Endothelial cell of umbilical vein (primary cell): ENCODE data around the gene FAM219A. TPM values are rescaled to one million over a fixed set of nuclear protein-coding genes. Genes with fewer than 3 reads are reported as not detected.

Source experiments
- BruUV-seq: library from RNA; stranded (reverse); fragments of 400-500 nt; replicated peaks from 2 replicates; lab custom pipeline; 2021; lab: Mats Ljungman, UMichigan
- CTCF ChIA-PET: fragments of 300-600, 350-600 bp; sonication (Branson Sonifier 250); formaldehyde crosslinking; loops from one replicate; lab custom pipeline; 2021; ENCODE audit warnings: antibody characterized with exemption, inconsistent platforms; lab: Charles Lee
- POLR2A ChIA-PET: fragments of 300-600, 350-600 bp; sonication (Branson Sonifier 250); formaldehyde crosslinking; loops from one replicate; lab custom pipeline; 2021; ENCODE audit warnings: antibody characterized with exemption, inconsistent platforms; lab: Charles Lee
- DNase-seq: peaks from one replicate; pipeline ENCODE4 v3.0.0-alpha.2; 2011; ENCODE audit warnings: low read depth, low spot score
- FAIRE-seq: peaks from 2 replicates; lab custom pipeline; 2011; peaks lifted over from hg19 to GRCh38; lab: Jason Lieb, UNC
- H2AFZ ChIP-seq: 2 replicates; pipeline ENCODE4 v1.6.0; 2012; ENCODE audit warnings: low read depth, low read length, control low read depth, inconsistent platforms
- H3K27ac ChIP-seq: 2 replicates; pipeline ENCODE4 v1.5.1; 2011; ENCODE audit warnings: low read depth, mild to moderate bottlenecking, control low read depth, low read length, moderate library complexity; ENCODE audit not compliant: insufficient read depth
- H3K27me3 ChIP-seq, 2 experiments: 2 replicates each; pipeline versions ENCODE4 v1.6.0 to v1.6.1; 2011; ENCODE audit warnings: low read length in 2 of 2, mixed read lengths in 1 of 2; ENCODE audit not compliant: control insufficient read depth in 2 of 2, insufficient read depth in 2 of 2
- H3K36me3 ChIP-seq, 2 experiments: 2 replicates in 1 of 2; 3 replicates in 1 of 2; pipeline ENCODE4 v1.5.1; 2011; ENCODE audit warnings: low read length in 2 of 2, mild to moderate bottlenecking in 1 of 2, moderate library complexity in 1 of 2; ENCODE audit not compliant: control insufficient read depth in 2 of 2, insufficient read depth in 2 of 2; ENCODE audit errors: extremely low read depth in 1 of 2
- H3K4me1 ChIP-seq: 3 replicates; pipeline ENCODE4 v1.5.1; 2011; ENCODE audit warnings: mild to moderate bottlenecking, low read length; ENCODE audit not compliant: control insufficient read depth, insufficient read depth; ENCODE audit errors: extremely low read depth
- H3K4me2 ChIP-seq: 2 replicates; pipeline ENCODE4 v1.6.1; 2011; ENCODE audit warnings: low read length, control low read depth, mixed read lengths; ENCODE audit not compliant: insufficient read depth
- H3K4me3 ChIP-seq, 3 experiments: fragments of 200-600 bp in 1 of 3; sonication (generic), shearing (Covaris generic) in 1 of 3; replicated peaks in 1 of 3; 2 replicates each; pipeline ENCODE4 v1.5.1; 2011 to 2016; ENCODE audit warnings: control low read depth in 3 of 3, low read length in 3 of 3, mild to moderate bottlenecking in 2 of 3, inconsistent platforms in 1 of 3, low read depth in 1 of 3, moderate library complexity in 1 of 3; ENCODE audit not compliant: insufficient read depth in 1 of 3
- H3K79me2 ChIP-seq: 2 replicates; pipeline ENCODE4 v1.6.0; 2012; ENCODE audit warnings: low read length, inconsistent platforms; ENCODE audit not compliant: control insufficient read depth, insufficient read depth
- H3K9ac ChIP-seq: replicated peaks from 2 replicates; pipeline ENCODE3; 2011; ENCODE audit warnings: low read length, control low read depth; ENCODE audit not compliant: insufficient read depth; ENCODE audit errors: extremely low read depth
- H3K9me1 ChIP-seq: replicated peaks from 3 replicates; pipeline ENCODE4 v1.6.0; 2011; ENCODE audit warnings: mild to moderate bottlenecking, low read length; ENCODE audit not compliant: control insufficient read depth, insufficient read depth; ENCODE audit errors: extremely low read depth
- H3K9me3 ChIP-seq: replicated peaks from 2 replicates; pipeline ENCODE4 v1.5.1; 2012; ENCODE audit warnings: low read length, inconsistent platforms; ENCODE audit not compliant: control insufficient read depth, insufficient read depth
- H4K20me1 ChIP-seq: replicated peaks from 2 replicates; pipeline ENCODE3; 2011; ENCODE audit warnings: mild to moderate bottlenecking, low read length; ENCODE audit not compliant: control insufficient read depth, insufficient read depth; ENCODE audit errors: extremely low read depth
- FOS ChIP-seq: IDR thresholded peaks from 2 replicates; pipeline ENCODE4 v1.6.1; 2011; ENCODE audit warnings: mild to moderate bottlenecking, low read length, moderate library complexity, borderline replicate concordance; ENCODE audit not compliant: insufficient read depth
- GATA2 ChIP-seq: IDR thresholded peaks from 2 replicates; pipeline ENCODE4 v1.7.0; 2011; ENCODE audit warnings: low read depth, mild to moderate bottlenecking, moderate library complexity, mixed read lengths, low read length; ENCODE audit not compliant: insufficient read length, insufficient read depth
- JUN ChIP-seq: IDR thresholded peaks from 2 replicates; pipeline ENCODE4 v1.6.1; 2011; ENCODE audit warnings: borderline replicate concordance, low read depth; ENCODE audit not compliant: insufficient read length, insufficient read depth
- dilution Hi-C: fragments of 300-500 bp; cut with MboI; formaldehyde crosslinking; loops from one replicate; pipeline ENCODE4 v1.15.0; 2019; ENCODE audit warnings: low sequenced_read_pairs; ENCODE audit not compliant: extremely low pct_ligation_motif_present
- intact Hi-C: fragments of 100-400 bp; cut with micrococcal nuclease; formaldehyde crosslinking; loops from one replicate; pipeline ENCODE4 v1.10.0; 2022
- polyA plus RNA-seq, 4 experiments: library from polyadenylated mRNA; depleted of rRNA in 3 of 4; stranded (reverse) in 3 of 4; unstranded in 1 of 4; fragments of >200 nt; gene quantifications; 2 replicates each; pipeline versions ENCODE4 v1.2.1 to v1.2.3, GENCODE V29; 2011 to 2012; ENCODE audit warnings: missing spikeins in 1 of 4
- total RNA-seq: library from RNA; stranded (reverse); gene quantifications from 2 replicates; pipeline ENCODE4 v1.2.3, GENCODE V29; 2021
- TF ChIP-seq, protein P1 (sequence below), 2 donors: IDR thresholded peaks; 1 replicate in 1 of 2; 2 replicates in 1 of 2; pipeline ENCODE4 v1.5.1; 2011; ENCODE audit warnings: low read length in 2 of 2, mild to moderate bottlenecking in 2 of 2, moderate library complexity in 2 of 2, control low read depth in 1 of 2, inconsistent platforms in 1 of 2, low read depth in 1 of 2; ENCODE audit not compliant: insufficient read depth in 1 of 2; ENCODE audit errors: extremely low read depth in 1 of 2

Gene FAM219A
- total and polyA plus RNA-seq, 2 donors (not counting 3 experiments of a cell fraction or from before 2014, with no cell fraction given) = 18.1 to 35.7 TPM

DNA sequence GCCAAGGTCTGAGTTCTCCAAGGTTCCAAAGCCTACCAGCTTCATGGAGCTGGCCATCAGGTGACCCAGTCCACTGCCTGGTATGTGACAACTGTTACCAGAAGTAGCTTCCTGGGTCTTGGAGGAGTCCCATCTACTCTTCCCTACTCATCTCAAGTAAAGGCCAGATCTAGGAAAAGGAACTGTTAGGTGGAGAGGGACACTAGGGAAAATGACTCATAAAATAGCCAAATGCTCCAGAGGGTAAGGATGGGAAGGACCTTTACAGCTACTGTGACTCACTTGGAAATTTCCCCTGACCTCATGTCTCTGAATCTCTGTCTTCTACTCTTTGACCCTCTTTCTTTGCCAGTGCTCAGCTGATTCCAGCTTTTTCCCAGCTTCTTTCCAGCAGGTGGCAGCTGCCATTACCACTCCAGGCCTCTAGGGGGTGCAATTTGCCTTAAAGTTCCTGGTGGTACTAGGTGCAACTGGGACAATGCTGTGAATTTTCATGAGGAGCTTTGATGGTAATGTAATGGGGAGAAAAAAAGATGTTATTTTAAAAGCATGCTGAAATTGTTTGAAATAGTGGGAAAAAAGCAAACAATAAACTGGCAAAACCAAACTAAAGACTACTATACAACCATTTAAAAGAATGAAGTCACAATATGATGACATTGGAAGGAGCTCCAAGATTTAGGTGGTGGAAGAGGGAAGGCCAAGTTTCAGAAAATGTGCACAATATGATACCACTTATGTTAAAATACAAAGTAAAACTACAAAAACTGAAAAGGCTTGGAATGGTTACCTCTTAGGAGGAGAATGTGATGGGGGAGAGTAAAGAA lies 54.6 kb downstream of the FAM219A start:
- no peaks in the 10 kb centered on the region for H3K79me2 ChIP-seq
- no peaks in the 10 kb centered on the region for H3K9me3 ChIP-seq
- DNase-seq = peak; percentile 66
- TF ChIP-seq GATA2 (no peak), JUN (peak; percentile 14), FOS (no peak)
- TF ChIP-seq, protein P1, sequence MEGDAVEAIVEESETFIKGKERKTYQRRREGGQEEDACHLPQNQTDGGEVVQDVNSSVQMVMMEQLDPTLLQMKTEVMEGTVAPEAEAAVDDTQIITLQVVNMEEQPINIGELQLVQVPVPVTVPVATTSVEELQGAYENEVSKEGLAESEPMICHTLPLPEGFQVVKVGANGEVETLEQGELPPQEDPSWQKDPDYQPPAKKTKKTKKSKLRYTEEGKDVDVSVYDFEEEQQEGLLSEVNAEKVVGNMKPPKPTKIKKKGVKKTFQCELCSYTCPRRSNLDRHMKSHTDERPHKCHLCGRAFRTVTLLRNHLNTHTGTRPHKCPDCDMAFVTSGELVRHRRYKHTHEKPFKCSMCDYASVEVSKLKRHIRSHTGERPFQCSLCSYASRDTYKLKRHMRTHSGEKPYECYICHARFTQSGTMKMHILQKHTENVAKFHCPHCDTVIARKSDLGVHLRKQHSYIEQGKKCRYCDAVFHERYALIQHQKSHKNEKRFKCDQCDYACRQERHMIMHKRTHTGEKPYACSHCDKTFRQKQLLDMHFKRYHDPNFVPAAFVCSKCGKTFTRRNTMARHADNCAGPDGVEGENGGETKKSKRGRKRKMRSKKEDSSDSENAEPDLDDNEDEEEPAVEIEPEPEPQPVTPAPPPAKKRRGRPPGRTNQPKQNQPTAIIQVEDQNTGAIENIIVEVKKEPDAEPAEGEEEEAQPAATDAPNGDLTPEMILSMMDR (IDR thresholded peaks at IDR 0.05; ENCODE audit: extremely low read depth in 1 of 2, insufficient read depth in 1 of 2, low read depth in 1 of 2, low read length in 2 of 2) = peak; percentile 87 to 98
- H2AFZ ChIP-seq = no peak overlapping the region
- ChIA-PET POLR2A (no interaction called here), CTCF (interaction anchor here (0.6 to 4.0 kb wide), 68 partner anchors 9 to 333 kb away, joined by 3 to 141 read pairs (median 7); partner anchors contain the start of genes DCTN3, DNAI1, ENHO and FAM219A)
- H3K27ac ChIP-seq = no peak overlapping the region
- no TSS peak for BruUV-seq
- FAIRE-seq = peak; percentile 96
- intact Hi-C loops (loop anchor here (1.0 to 2.0 kb wide), 3 partner anchors 97 to 187 kb away; no protein-coding TSS in a partner anchor), dilution Hi-C loops (loop anchor here (25.0 kb wide), 1 partner anchor 109 kb away; the partner anchor contains the start of gene ENHO)
- H3K27me3 ChIP-seq = no peaks in the 10 kb centered on the region
- no peak overlapping the region for H3K4me3 ChIP-seq
- H3K4me1 ChIP-seq = no peaks in the 10 kb centered on the region
- peaks cover 0 to 23% of the 10 kb centered on the region in 2 experiments for H3K36me3 ChIP-seq
- no peaks in the 10 kb centered on the region for H3K9me1 ChIP-seq
- no peak overlapping the region for H3K9ac ChIP-seq
- peaks cover 3% of the 10 kb centered on the region for H4K20me1 ChIP-seq
- H3K4me2 ChIP-seq = no peak overlapping the region
